GM18505 (cell line): Measurements from ENCODE around the gene BMP8A.
"Not testable (repeated sequence)": the region's sequence is repeated elsewhere in the genome, so short reads cannot be mapped to it uniquely, and the experiment has no call there.

Experiments used
- ATAC-seq: cut with Tn5 transposase; IDR thresholded peaks from one replicate; pipeline ENCODE4 v1.9.1; 2021; ENCODE audit not compliant: unreplicated experiment
- POLR2A ChIP-seq: IDR thresholded peaks from 4 replicates; pipeline ENCODE4 v1.6.1; 2011; ENCODE audit warnings: borderline replicate concordance; ENCODE audit not compliant: insufficient read depth, insufficient read length; ENCODE audit errors: extremely low read depth

Gene BMP8A

GRCh38 chr1:39490596-39491145 is 765 bp upstream of the BMP8A start:
- peak; percentile 28 for ATAC-seq
- no peak for TF ChIP-seq POLR2A

- ATAC-seq: not testable (repeated sequence)
Observed at GRCh38 chr1:39492118-39493042, 944 bp downstream of the BMP8A start.

- not testable (repeated sequence) for ATAC-seq
Observed at GRCh38 chr1:39493043-39493810, 1.8 kb downstream of the BMP8A start.

- ATAC-seq: no peak
- TF ChIP-seq POLR2A: no peak
Observed at GRCh38 chr1:39494671-39495410, 3.4 kb downstream of the BMP8A start.

GRCh38 chr1:39496520-39496919 is 5.1 kb downstream of the BMP8A start:
- not testable (repeated sequence) for ATAC-seq

- ATAC-seq: no peak
- TF ChIP-seq POLR2A: no peak
Observed at GRCh38 chr1:39497585-39497984, 6.1 kb downstream of the BMP8A start.

- ATAC-seq: not testable (repeated sequence)
Observed at GRCh38 chr1:39498096-39498710, 6.8 kb downstream of the BMP8A start.

GRCh38 chr1:39498821-39499220 is 7.4 kb downstream of the BMP8A start:
- not testable (repeated sequence) for ATAC-seq

- no peak for ATAC-seq
- TF ChIP-seq POLR2A: no peak
Observed at GRCh38 chr1:39499668-39500067, 8.2 kb downstream of the BMP8A start.

- ATAC-seq: no peak
- TF ChIP-seq POLR2A: no peak
Observed at GRCh38 chr1:39500862-39501389, 9.5 kb downstream of the BMP8A start.

- TF ChIP-seq POLR2A: no peak
- ATAC-seq: no peak
Observed at GRCh38 chr1:39501666-39502065, 10.2 kb downstream of the BMP8A start.

- not testable (repeated sequence) for ATAC-seq
Observed at GRCh38 chr1:39504436-39504835, 13.0 kb downstream of the BMP8A start.

GRCh38 chr1:39505289-39505688 is 13.9 kb downstream of the BMP8A start:
- no peak for ATAC-seq

More at GRCh38 chr1:39505289-39505688, 13.9 kb downstream of the BMP8A start:
- no peak for TF ChIP-seq POLR2A
